Astrocyte (in vitro differentiated cells and primary cell): ENCODE measurements around the gene ASB18. TPM values are rescaled to one million over a fixed set of nuclear protein-coding genes. Genes with fewer than 3 reads are reported as not detected.

Source experiments
- DNase-seq: peaks from one replicate; pipeline ENCODE4 v3.0.0-alpha.2; 2010; ENCODE audit warnings: low read depth
- FAIRE-seq: peaks from 2 replicates; lab custom pipeline; 2011; peaks lifted over from hg19 to GRCh38; lab: Jason Lieb, UNC
- H2AFZ ChIP-seq: 2 replicates; pipeline ENCODE4 v1.6.0; 2012; ENCODE audit warnings: low read depth, low read length, inconsistent platforms
- H3K27ac ChIP-seq: 2 replicates; pipeline ENCODE4 v1.5.1; 2011; ENCODE audit warnings: low read depth, low read length, inconsistent platforms
- H3K27me3 ChIP-seq: 2 replicates; pipeline ENCODE4 v1.6.0; 2011; ENCODE audit warnings: low read length, inconsistent platforms; ENCODE audit not compliant: insufficient read depth
- H3K36me3 ChIP-seq: 2 replicates; pipeline ENCODE4 v1.5.1; 2011; ENCODE audit warnings: low read length, inconsistent platforms; ENCODE audit not compliant: insufficient read depth
- H3K4me1 ChIP-seq: 2 replicates; pipeline ENCODE4 v1.5.1; 2011; ENCODE audit warnings: low read length, inconsistent platforms; ENCODE audit not compliant: insufficient read depth
- H3K4me2 ChIP-seq: 2 replicates; pipeline ENCODE4 v1.6.0; 2012; ENCODE audit warnings: low read length, inconsistent platforms
- H3K4me3 ChIP-seq: 2 replicates; pipeline ENCODE4 v1.5.1; 2011; ENCODE audit warnings: low read depth, mild to moderate bottlenecking, low read length, inconsistent platforms; ENCODE audit not compliant: insufficient read depth
- H3K79me2 ChIP-seq: 2 replicates; pipeline ENCODE4 v1.6.0; 2012; ENCODE audit warnings: mild to moderate bottlenecking, low read length, inconsistent platforms; ENCODE audit not compliant: insufficient read depth
- H3K9ac ChIP-seq: 2 replicates; pipeline ENCODE4 v1.6.0; 2012; ENCODE audit warnings: mild to moderate bottlenecking, low read length, inconsistent platforms
- H3K9me3 ChIP-seq: 2 replicates; pipeline ENCODE4 v1.5.1; 2012; ENCODE audit warnings: low read depth, mild to moderate bottlenecking, low read length, inconsistent platforms; ENCODE audit not compliant: insufficient read depth
- H4K20me1 ChIP-seq: 2 replicates; pipeline ENCODE4 v1.6.0; 2012; ENCODE audit warnings: low read length, inconsistent platforms; ENCODE audit not compliant: insufficient read depth
- H3K27ac Mint-ChIP-seq: one replicate; pipeline ENCODE4 v1.8.0; 2021; ENCODE audit warnings: mild to moderate bottlenecking, mixed read lengths; ENCODE audit not compliant: unreplicated experiment
- H3K27me3 Mint-ChIP-seq: one replicate; pipeline ENCODE4 v1.8.0; 2021; ENCODE audit warnings: low read depth, mixed read lengths; ENCODE audit not compliant: unreplicated experiment
- H3K36me3 Mint-ChIP-seq: one replicate; pipeline ENCODE4 v1.8.0; 2021; ENCODE audit warnings: low read depth, mixed read lengths; ENCODE audit not compliant: unreplicated experiment
- H3K4me1 Mint-ChIP-seq: one replicate; pipeline ENCODE4 v1.8.0; 2021; ENCODE audit warnings: low read depth, mixed read lengths; ENCODE audit not compliant: unreplicated experiment
- H3K4me3 Mint-ChIP-seq: one replicate; pipeline ENCODE4 v1.8.0; 2021; ENCODE audit warnings: mild to moderate bottlenecking, moderate library complexity, mixed read lengths; ENCODE audit not compliant: unreplicated experiment
- H3K9me3 Mint-ChIP-seq: one replicate; pipeline ENCODE4 v1.8.0; 2021; ENCODE audit warnings: mild to moderate bottlenecking, mixed read lengths; ENCODE audit not compliant: unreplicated experiment
- EZH2 ChIP-seq: IDR thresholded peaks from 2 replicates; pipeline ENCODE4 v1.6.1; 2012; ENCODE audit warnings: mild to moderate bottlenecking, low read length, inconsistent platforms; ENCODE audit not compliant: insufficient read depth
- total RNA-seq: library from RNA; stranded (reverse); gene quantifications from 2 replicates; pipeline ENCODE4 v1.2.1, GENCODE V29; 2021
- TF ChIP-seq, protein P1 (sequence below): IDR thresholded peaks from 2 replicates; pipeline ENCODE4 v1.5.1; 2011; ENCODE audit warnings: low read depth, mild to moderate bottlenecking, inconsistent platforms, low read length, moderate library complexity; ENCODE audit not compliant: insufficient read depth

The ASB18 gene
- total RNA-seq, 1 donor from 2014 or later, result not detected

DNA sequence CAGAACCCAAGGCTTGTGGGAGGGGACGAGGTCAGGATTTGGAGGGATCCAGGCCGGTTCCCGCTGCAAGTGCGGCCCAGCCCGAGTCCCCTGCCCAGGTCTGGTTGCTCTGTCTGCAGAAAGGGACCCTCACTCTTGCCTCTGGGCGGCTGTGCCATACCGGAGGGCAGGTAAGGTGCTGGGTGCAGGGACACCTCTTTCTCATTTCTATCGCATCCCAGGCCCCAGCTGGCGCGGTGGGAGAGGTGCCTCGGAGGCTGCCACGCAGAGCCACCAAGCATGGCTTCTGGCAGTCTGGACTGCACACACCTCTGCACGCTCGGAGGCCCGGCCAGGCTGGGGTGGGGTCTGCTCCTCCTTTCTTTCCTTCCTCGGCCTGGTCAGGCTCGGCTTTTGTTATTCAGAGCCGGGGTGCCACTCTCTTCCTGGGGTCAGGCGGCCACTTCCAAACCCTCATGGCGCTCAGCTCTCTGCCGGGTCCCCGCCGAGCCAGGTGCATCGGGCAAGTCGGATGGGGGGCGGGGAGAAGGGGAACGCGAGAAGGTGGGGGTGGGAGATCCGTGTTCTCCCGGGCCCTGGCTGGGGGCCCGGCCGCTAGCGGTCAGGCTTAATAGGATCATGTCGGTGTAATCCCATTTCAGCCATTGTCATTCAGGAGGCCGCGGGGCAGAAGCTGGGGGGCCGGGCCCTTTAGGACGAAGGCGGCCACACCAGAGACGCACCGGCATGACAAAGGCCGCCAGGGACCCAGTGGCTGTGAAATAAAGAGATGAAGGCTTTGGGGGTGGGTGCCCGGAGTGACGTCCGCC is 105.0 kb downstream of the ASB18 start:
- no peak overlapping the region for H3K4me3 Mint-ChIP-seq
- Histone ChIP-seq H3K4me1 (peaks cover 9% of the 10 kb centered on the region), H3K27me3 (peaks cover 24% of the 10 kb centered on the region), H4K20me1 (peaks cover 6% of the 10 kb centered on the region), H3K36me3 (no peaks in the 10 kb centered on the region), H3K9ac (no peak overlapping the region), H3K79me2 (no peaks in the 10 kb centered on the region), H3K9me3 (no peaks in the 10 kb centered on the region), H3K27ac (no peak overlapping the region), H2AFZ (no peak overlapping the region), H3K4me2 (no peak overlapping the region), H3K4me3 (no peak overlapping the region)
- peaks cover 72% of the 10 kb centered on the region for H3K27me3 Mint-ChIP-seq
- no peak for TF ChIP-seq EZH2
- TF ChIP-seq, protein P1, sequence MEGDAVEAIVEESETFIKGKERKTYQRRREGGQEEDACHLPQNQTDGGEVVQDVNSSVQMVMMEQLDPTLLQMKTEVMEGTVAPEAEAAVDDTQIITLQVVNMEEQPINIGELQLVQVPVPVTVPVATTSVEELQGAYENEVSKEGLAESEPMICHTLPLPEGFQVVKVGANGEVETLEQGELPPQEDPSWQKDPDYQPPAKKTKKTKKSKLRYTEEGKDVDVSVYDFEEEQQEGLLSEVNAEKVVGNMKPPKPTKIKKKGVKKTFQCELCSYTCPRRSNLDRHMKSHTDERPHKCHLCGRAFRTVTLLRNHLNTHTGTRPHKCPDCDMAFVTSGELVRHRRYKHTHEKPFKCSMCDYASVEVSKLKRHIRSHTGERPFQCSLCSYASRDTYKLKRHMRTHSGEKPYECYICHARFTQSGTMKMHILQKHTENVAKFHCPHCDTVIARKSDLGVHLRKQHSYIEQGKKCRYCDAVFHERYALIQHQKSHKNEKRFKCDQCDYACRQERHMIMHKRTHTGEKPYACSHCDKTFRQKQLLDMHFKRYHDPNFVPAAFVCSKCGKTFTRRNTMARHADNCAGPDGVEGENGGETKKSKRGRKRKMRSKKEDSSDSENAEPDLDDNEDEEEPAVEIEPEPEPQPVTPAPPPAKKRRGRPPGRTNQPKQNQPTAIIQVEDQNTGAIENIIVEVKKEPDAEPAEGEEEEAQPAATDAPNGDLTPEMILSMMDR, result no peak
- FAIRE-seq, result no peak
- no peak for DNase-seq
- H3K36me3 Mint-ChIP-seq, result no peaks in the 10 kb centered on the region
- H3K9me3 Mint-ChIP-seq, result peaks cover 2% of the 10 kb centered on the region
- H3K4me1 Mint-ChIP-seq, result no peaks in the 10 kb centered on the region
- no peak overlapping the region for H3K27ac Mint-ChIP-seq

DNA sequence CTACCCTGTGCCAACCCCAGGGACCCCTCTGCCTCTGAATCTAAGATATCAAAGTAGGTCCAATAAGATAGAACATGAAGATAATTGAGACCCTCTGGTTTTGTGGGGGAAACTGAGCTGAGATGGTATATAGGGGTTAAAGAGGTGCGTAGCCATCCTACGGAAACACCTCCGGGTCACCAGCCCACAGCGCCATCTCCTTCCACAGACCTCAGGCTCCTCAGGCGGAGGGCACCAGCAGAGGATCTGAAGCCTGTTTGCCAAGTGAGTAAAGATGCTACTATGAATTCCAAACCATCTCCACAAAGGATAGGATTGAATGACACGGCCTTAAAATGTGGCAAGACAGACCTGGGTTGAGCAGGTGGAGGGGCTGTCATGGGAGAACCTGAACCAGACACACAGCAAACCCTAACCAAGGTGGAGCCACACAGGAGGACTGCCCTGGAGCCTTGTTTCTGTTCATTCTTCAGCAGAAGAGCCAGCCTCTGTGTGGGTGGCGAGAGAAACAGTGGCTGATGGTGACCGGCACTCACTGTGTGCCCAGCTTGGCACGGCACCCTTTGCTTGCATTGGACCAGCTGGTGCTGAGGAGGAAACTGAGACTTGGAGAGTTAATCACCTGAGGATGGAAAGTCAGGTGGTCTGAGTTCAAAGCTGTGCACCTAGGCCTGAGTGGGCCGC is 106.2 kb downstream of the ASB18 start:
- Mint-ChIP-seq H3K27ac (no peak overlapping the region), H3K27me3 (peaks cover 72% of the 10 kb centered on the region), H3K4me3 (no peak overlapping the region), H3K36me3 (no peaks in the 10 kb centered on the region), H3K9me3 (peaks cover 4% of the 10 kb centered on the region), H3K4me1 (no peaks in the 10 kb centered on the region)
- H2AFZ ChIP-seq, result no peak overlapping the region
- H3K79me2 ChIP-seq, result no peaks in the 10 kb centered on the region
- no peaks in the 10 kb centered on the region for H3K36me3 ChIP-seq
- no peak for TF ChIP-seq EZH2
- TF ChIP-seq, protein P1, result no peak
- no peaks in the 10 kb centered on the region for H3K9me3 ChIP-seq
- no peak overlapping the region for H3K4me3 ChIP-seq
- H3K4me1 ChIP-seq, result peaks cover 5% of the 10 kb centered on the region
- peaks cover 24% of the 10 kb centered on the region for H3K27me3 ChIP-seq
- no peak overlapping the region for H3K27ac ChIP-seq
- DNase-seq (no peak), FAIRE-seq (no peak)
- peaks cover 6% of the 10 kb centered on the region for H4K20me1 ChIP-seq
- no peak overlapping the region for H3K9ac ChIP-seq
- no peak overlapping the region for H3K4me2 ChIP-seq

DNA sequence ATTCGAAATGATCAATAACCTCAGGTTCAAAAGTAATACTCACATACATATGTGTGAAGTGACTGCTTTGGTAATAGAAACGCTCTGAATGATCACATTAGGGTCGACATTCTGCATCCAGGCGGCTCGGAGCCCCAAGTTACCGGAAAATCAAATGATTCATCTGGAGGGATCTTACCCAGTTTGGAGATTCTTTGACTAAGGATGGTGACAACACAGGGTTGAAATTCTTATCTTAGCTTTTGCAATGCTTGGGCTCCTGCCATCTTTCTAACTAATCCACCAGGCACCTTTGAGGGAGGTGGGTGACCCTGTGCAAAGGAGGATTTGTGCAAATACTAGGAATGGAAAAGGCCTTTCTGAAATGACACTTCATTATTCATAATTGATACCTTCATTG is 106.8 kb downstream of the ASB18 start:
- Histone ChIP-seq H3K36me3 (no peaks in the 10 kb centered on the region), H3K27ac (no peak overlapping the region), H3K79me2 (no peaks in the 10 kb centered on the region), H2AFZ (no peak overlapping the region), H4K20me1 (peaks cover 2% of the 10 kb centered on the region), H3K9ac (no peak overlapping the region), H3K9me3 (no peaks in the 10 kb centered on the region), H3K27me3 (peaks cover 24% of the 10 kb centered on the region), H3K4me3 (no peak overlapping the region), H3K4me1 (no peaks in the 10 kb centered on the region), H3K4me2 (no peak overlapping the region)
- DNase-seq (peak; percentile 50), FAIRE-seq (no peak)
- Mint-ChIP-seq H3K36me3 (no peaks in the 10 kb centered on the region), H3K9me3 (peaks cover 6% of the 10 kb centered on the region), H3K4me3 (no peak overlapping the region), H3K4me1 (no peaks in the 10 kb centered on the region), H3K27ac (no peak overlapping the region), H3K27me3 (peaks cover 68% of the 10 kb centered on the region)
- no peak for TF ChIP-seq EZH2
- TF ChIP-seq, protein P1, result no peak
